Measurements from ENCODE around the gene ACTL7A. TPM values are rescaled to one million over a fixed set of nuclear protein-coding genes. Genes with fewer than 3 reads are reported as not detected.

Gene ACTL7A
- total and polyA plus RNA-seq, 2 of the 4 experiments (the other 2 are of a cell fraction), result not detected

GRCh38 chr9:108835831-108836230 lies 26.2 kb upstream of the ACTL7A start:
- WGBS, 2 experiments (ENCODE audit: extremely low coverage in 2 of 2, insufficient read length in 1 of 2), result 87% methylated on average over 3 of the region's 7 CpGs; no CpG with 5 or more reads in 1 of the 2 experiments
- no peak overlapping the region for H2BK5ac ChIP-seq (ENCODE audit: low read depth, low read length, poor library complexity, severe bottlenecking)
- no TSS peak for BruUV-seq (replicated peaks)
- H4K20me1 ChIP-seq (ENCODE audit: insufficient read depth, low read length), result no peaks in the 10 kb centered on the region
- no peak overlapping the region for H3K23ac ChIP-seq (ENCODE audit: low read depth, low read length)
- H3K14ac ChIP-seq (replicated peaks; ENCODE audit: low read depth, low read length), result no peak overlapping the region
- in situ Hi-C loops (cut with MboI; ENCODE audit: low sequenced_read_pairs) (no loop called here), intact Hi-C loops (cut with micrococcal nuclease) (no loop called here), dilution Hi-C loops (cut with HindIII; ENCODE audit: low sequenced_read_pairs, unreplicated experiment) (no loop called here)
- H2AK5ac ChIP-seq (ENCODE audit: low read depth, low read length), result no peak overlapping the region
- CTCF ChIA-PET, result interaction anchor here (0.8 kb wide), 1 partner anchor 58 kb away, joined by 3 read pairs; no protein-coding TSS in a partner anchor
- no peak overlapping the region for H3K56ac ChIP-seq (ENCODE audit: extremely low read depth, insufficient read depth, low read length)
- H3K27ac ChIP-seq (ENCODE audit: insufficient read depth, low read length), result no peak overlapping the region
- no peaks in the 10 kb centered on the region; the same call in none of the 2 replicates for H3K27me3 ChIP-seq (ENCODE audit: control insufficient read depth, insufficient read depth, low read length)
- no peak overlapping the region for H3K4me2 ChIP-seq (ENCODE audit: low read depth, low read length)
- no peaks in the 10 kb centered on the region for H3K4me1 ChIP-seq (ENCODE audit: control insufficient read depth, insufficient read depth, low read length)
- H2BK20ac ChIP-seq (ENCODE audit: low read depth, low read length), result no peak overlapping the region
- DNase-seq, result no peak
- no peak overlapping the region for H3K9ac ChIP-seq (ENCODE audit: low read depth, low read length)
- no peak overlapping the region for H3K4ac ChIP-seq (ENCODE audit: low read depth, low read length)
- H2BK120ac ChIP-seq (ENCODE audit: low read depth, low read length), result no peak overlapping the region
- H2AFZ ChIP-seq (replicated peaks; ENCODE audit: low read length, poor library complexity), result no peak overlapping the region
- ATAC-seq (ENCODE audit: low read depth), result no peak
- no peak overlapping the region for H4K8ac ChIP-seq (ENCODE audit: low read depth in 2 of 2, low read length in 2 of 2)
- H3K18ac ChIP-seq (ENCODE audit: low read depth, low read length), result no peak overlapping the region
- H3K79me1 ChIP-seq (ENCODE audit: low read depth in 1 of 2, low read length in 2 of 2), result no peaks in the 10 kb centered on the region
- no peaks in the 10 kb centered on the region for H3K36me3 ChIP-seq (ENCODE audit: control insufficient read depth, insufficient read depth, low read length)
- no peak overlapping the region for H2BK15ac ChIP-seq (ENCODE audit: low read depth, low read length)
- no peak overlapping the region for H4K5ac ChIP-seq (ENCODE audit: low read depth, low read length)
- no peak overlapping the region for H4K91ac ChIP-seq (ENCODE audit: insufficient read depth, low read depth, low read length)
- no peak overlapping the region for H3K4me3 ChIP-seq (ENCODE audit: insufficient read depth, low read depth, low read length)
- H3K9me3 ChIP-seq (ENCODE audit: control insufficient read depth, insufficient read depth, low read length), result no peaks in the 10 kb centered on the region
- H3K9me1 ChIP-seq (ENCODE audit: insufficient read depth, low read length), result no peaks in the 10 kb centered on the region
- H2AK9ac ChIP-seq (replicated peaks; ENCODE audit: low read depth, low read length, poor library complexity), result no peak overlapping the region
- TF ChIP-seq ELK1 (IDR thresholded peaks at IDR 0.05; ENCODE audit: borderline replicate concordance, low read depth, low read length), result no peak
- TF ChIP-seq NFE2L2 (IDR thresholded peaks at IDR 0.05; ENCODE audit: low read depth, low read length), result no peak
- no peak; the same call in 1 of the 2 replicates for TF ChIP-seq USF2 (IDR thresholded peaks at IDR 0.05; ENCODE audit: low read depth, low read length)
- no peak for TF ChIP-seq CTCF (conservative IDR thresholded peaks at IDR 0.05; ENCODE audit: low read depth, low read length)
- POLR2A ChIA-PET (ENCODE audit: unreplicated experiment), result no interaction called here

All from IMR-90 (cell line).